Chondrocyte (in vitro differentiated cells): ENCODE data around the gene HRK. TPM values are rescaled to one million over a fixed set of nuclear protein-coding genes. Genes with fewer than 3 reads are reported as not detected.

ENCODE experiments used
- DNase-seq: peaks from one replicate; pipeline ENCODE4 v3.0.0; 2021; ENCODE audit warnings: mixed read lengths, low spot score
- H3K27ac Mint-ChIP-seq: one replicate; pipeline ENCODE4 v1.8.0; 2021; ENCODE audit warnings: mild to moderate bottlenecking, moderate library complexity, mixed read lengths; ENCODE audit not compliant: unreplicated experiment
- H3K27me3 Mint-ChIP-seq: 2 replicates; pipeline ENCODE4 v1.8.0; 2021; ENCODE audit warnings: low read depth, mixed read lengths
- H3K36me3 Mint-ChIP-seq: 2 replicates; pipeline ENCODE4 v1.8.0; 2021; ENCODE audit warnings: low read depth, mixed read lengths
- H3K4me1 Mint-ChIP-seq: 2 replicates; pipeline ENCODE4 v1.8.0; 2021; ENCODE audit warnings: low read depth, mild to moderate bottlenecking, mixed read lengths
- H3K4me3 Mint-ChIP-seq: one replicate; pipeline ENCODE4 v1.8.0; 2021; ENCODE audit warnings: mild to moderate bottlenecking, moderate library complexity, mixed read lengths; ENCODE audit not compliant: unreplicated experiment
- H3K9me3 Mint-ChIP-seq: 2 replicates; pipeline ENCODE4 v1.8.0; 2021; ENCODE audit warnings: low read depth, mixed read lengths
- CTCF ChIP-seq: fragments of 200-600 bp; sonication (generic); IDR thresholded peaks from 2 replicates; pipeline ENCODE4 v1.5.0; 2021; ENCODE audit warnings: antibody characterized with exemption, mild to moderate bottlenecking, moderate library complexity
- total RNA-seq: library from RNA; stranded (reverse); gene quantifications from 3 replicates; pipeline ENCODE4 v1.2.1, GENCODE V29; 2021

The HRK gene
- total RNA-seq, 1 donor from 2014 or later, result 0.80 TPM

- Mint-ChIP-seq H3K36me3 (no peaks in the 10 kb centered on the region), H3K27me3 (peaks cover 34% of the 10 kb centered on the region), H3K27ac (no peak overlapping the region), H3K4me1 (no peaks in the 10 kb centered on the region), H3K9me3 (no peaks in the 10 kb centered on the region), H3K4me3 (no peak overlapping the region)
- DNase-seq, result no peak
- no peak for TF ChIP-seq CTCF
Observed at GRCh38 chr12:116897476-116897875, 16.2 kb upstream of the HRK start.

- TF ChIP-seq CTCF, result no peak
- Mint-ChIP-seq H3K36me3 (no peaks in the 10 kb centered on the region), H3K4me3 (no peak overlapping the region), H3K27me3 (peaks cover 38% of the 10 kb centered on the region), H3K4me1 (no peaks in the 10 kb centered on the region), H3K9me3 (no peaks in the 10 kb centered on the region), H3K27ac (no peak overlapping the region)
- no peak for DNase-seq
Observed at GRCh38 chr12:116896411-116896924, 15.2 kb upstream of the HRK start.

- TF ChIP-seq CTCF, result no peak
- no peak for DNase-seq
- Mint-ChIP-seq H3K27me3 (peaks cover 33% of the 10 kb centered on the region), H3K4me1 (no peaks in the 10 kb centered on the region), H3K36me3 (no peaks in the 10 kb centered on the region), H3K27ac (no peak overlapping the region), H3K9me3 (no peaks in the 10 kb centered on the region), H3K4me3 (no peak overlapping the region)
Observed at GRCh38 chr12:116894913-116895312, 13.7 kb upstream of the HRK start.

- Mint-ChIP-seq H3K9me3 (no peaks in the 10 kb centered on the region), H3K27ac (no peak overlapping the region), H3K4me1 (no peaks in the 10 kb centered on the region), H3K4me3 (no peak overlapping the region), H3K27me3 (peaks cover 26% of the 10 kb centered on the region), H3K36me3 (no peaks in the 10 kb centered on the region)
- no peak for TF ChIP-seq CTCF
- DNase-seq, result no peak
Observed at GRCh38 chr12:116892349-116893140, 11.3 kb upstream of the HRK start.

- Mint-ChIP-seq H3K27ac (no peak overlapping the region), H3K9me3 (no peaks in the 10 kb centered on the region), H3K36me3 (no peaks in the 10 kb centered on the region)
Observed at GRCh38 chr12:116891019-116891418, 9.8 kb upstream of the HRK start.

More at GRCh38 chr12:116891019-116891418, 9.8 kb upstream of the HRK start:
- TF ChIP-seq CTCF, result no peak
- no peak for DNase-seq
- Mint-ChIP-seq H3K4me1 (no peaks in the 10 kb centered on the region), H3K4me3 (no peak overlapping the region), H3K27me3 (peaks cover 30% of the 10 kb centered on the region)
